ENCODE data around the gene SEC62. TPM values are rescaled to one million over a fixed set of nuclear protein-coding genes. Genes with fewer than 3 reads are reported as not detected.

SEC62 gene
- total RNA-seq, 2 experiments from 2014 or later: 64.5 to 176 TPM

DNA sequence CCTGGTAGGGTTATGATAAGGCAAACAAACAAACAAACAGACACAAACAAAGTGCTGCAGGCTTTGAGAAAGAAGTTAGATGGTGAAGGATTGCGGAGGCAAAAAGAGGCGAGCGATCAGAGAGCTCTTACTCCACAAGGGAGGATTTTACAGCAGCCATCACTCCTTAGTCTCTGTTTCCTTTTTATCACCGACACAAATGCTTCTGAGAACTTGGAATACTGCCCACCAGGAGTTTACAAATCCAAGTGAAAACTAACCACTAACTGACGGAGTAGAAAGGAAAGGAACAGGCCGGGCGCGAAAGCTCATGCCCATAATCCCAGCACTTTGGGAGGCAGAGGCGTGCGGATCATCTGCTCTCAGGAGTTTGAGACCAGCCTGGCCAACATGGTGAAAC is 35.6 kb downstream of the SEC62 start:
- Histone ChIP-seq H3K4me2 (ENCODE audit: low read length) (peak overlapping the region; percentile 73; the same call in 1 of the 2 replicates), H3K79me2 (ENCODE audit: insufficient read depth, low read depth, low read length) (no peaks in the 10 kb centered on the region), H3K4me1 (ENCODE audit: insufficient read depth, low read length, poor library complexity, severe bottlenecking) (peaks cover 50% of the 10 kb centered on the region), H3K9me3 (ENCODE audit: low read length) (no peaks in the 10 kb centered on the region; the same call in 1 of the 2 replicates), H2AFZ (ENCODE audit: low read length) (peak overlapping the region; percentile 98; the same call in 1 of the 2 replicates), H3K4me3 (ENCODE audit: low read depth, low read length, poor library complexity, severe bottlenecking) (no peak overlapping the region), H3K36me3 (ENCODE audit: insufficient read depth, low read length) (peaks cover 30% of the 10 kb centered on the region), H3K27ac (ENCODE audit: low read depth, low read length, poor library complexity, severe bottlenecking) (no peak overlapping the region), H3K9me2 (ENCODE audit: insufficient read depth, low read length) (no peaks in the 10 kb centered on the region), H4K20me1 (ENCODE audit: insufficient read depth, low read length) (no peaks in the 10 kb centered on the region)
- ChIA-PET CTCF (ENCODE audit: unreplicated experiment) (interaction anchor here (1.1 kb wide), 1 partner anchor 140 kb away, joined by 3 read pairs; no protein-coding TSS in a partner anchor), POLR2A (interaction anchor here (0.5 to 2.1 kb wide), 8 partner anchors 10 to 1915 kb away, joined by 3 to 8 read pairs (median 6); no protein-coding TSS in a partner anchor)
- no peak for DNase-seq (ENCODE audit: low spot score)
- no peak for TF ChIP-seq EZH2phosphoT487 (IDR thresholded peaks at IDR 0.05; ENCODE audit: borderline replicate concordance, low read depth, low read length)
- TF ChIP-seq, protein P1, sequence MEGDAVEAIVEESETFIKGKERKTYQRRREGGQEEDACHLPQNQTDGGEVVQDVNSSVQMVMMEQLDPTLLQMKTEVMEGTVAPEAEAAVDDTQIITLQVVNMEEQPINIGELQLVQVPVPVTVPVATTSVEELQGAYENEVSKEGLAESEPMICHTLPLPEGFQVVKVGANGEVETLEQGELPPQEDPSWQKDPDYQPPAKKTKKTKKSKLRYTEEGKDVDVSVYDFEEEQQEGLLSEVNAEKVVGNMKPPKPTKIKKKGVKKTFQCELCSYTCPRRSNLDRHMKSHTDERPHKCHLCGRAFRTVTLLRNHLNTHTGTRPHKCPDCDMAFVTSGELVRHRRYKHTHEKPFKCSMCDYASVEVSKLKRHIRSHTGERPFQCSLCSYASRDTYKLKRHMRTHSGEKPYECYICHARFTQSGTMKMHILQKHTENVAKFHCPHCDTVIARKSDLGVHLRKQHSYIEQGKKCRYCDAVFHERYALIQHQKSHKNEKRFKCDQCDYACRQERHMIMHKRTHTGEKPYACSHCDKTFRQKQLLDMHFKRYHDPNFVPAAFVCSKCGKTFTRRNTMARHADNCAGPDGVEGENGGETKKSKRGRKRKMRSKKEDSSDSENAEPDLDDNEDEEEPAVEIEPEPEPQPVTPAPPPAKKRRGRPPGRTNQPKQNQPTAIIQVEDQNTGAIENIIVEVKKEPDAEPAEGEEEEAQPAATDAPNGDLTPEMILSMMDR (conservative IDR thresholded peaks at IDR 0.05; ENCODE audit: low read length): no peak
- BruUV-seq (replicated peaks): no TSS peak
- intact Hi-C loops (cut with micrococcal nuclease; ENCODE audit: unreplicated experiment): no loop called here

DNA sequence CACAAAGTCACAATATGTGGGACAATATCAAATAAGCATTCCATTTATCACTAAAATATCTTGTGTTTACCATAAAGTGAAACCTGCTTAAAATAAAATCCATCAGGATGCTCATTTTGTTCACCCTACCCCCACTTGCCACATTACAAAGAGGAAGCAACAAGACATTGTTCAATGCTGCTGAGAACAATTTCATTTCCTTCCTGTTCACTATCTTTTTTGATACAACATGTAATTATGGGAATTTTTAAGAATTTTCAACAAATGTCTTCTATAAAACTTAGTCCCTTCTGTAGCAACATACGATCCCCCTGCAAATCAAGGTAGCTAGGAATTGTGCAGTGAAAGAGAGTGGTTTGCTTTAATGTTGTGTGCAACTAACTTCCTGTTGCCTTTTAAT is 36.3 kb downstream of the SEC62 start:
- peak; percentile 56 for DNase-seq (ENCODE audit: low spot score)
- H3K36me3 ChIP-seq (ENCODE audit: insufficient read depth, low read length): peaks cover 24% of the 10 kb centered on the region
- intact Hi-C loops (cut with micrococcal nuclease; ENCODE audit: unreplicated experiment): no loop called here
- H3K9me2 ChIP-seq (ENCODE audit: insufficient read depth, low read length): no peaks in the 10 kb centered on the region
- H3K27ac ChIP-seq (ENCODE audit: low read depth, low read length, poor library complexity, severe bottlenecking): peak overlapping the region; percentile 59
- no peaks in the 10 kb centered on the region; the same call in 1 of the 2 replicates for H3K9me3 ChIP-seq (ENCODE audit: low read length)
- TF ChIP-seq, protein P1 (conservative IDR thresholded peaks at IDR 0.05; ENCODE audit: low read length): no peak
- TF ChIP-seq EZH2phosphoT487 (IDR thresholded peaks at IDR 0.05; ENCODE audit: borderline replicate concordance, low read depth, low read length): no peak
- H2AFZ ChIP-seq (ENCODE audit: low read length): peak overlapping the region; percentile 98
- no peaks in the 10 kb centered on the region for H3K79me2 ChIP-seq (ENCODE audit: insufficient read depth, low read depth, low read length)
- BruUV-seq (replicated peaks): no TSS peak
- H3K4me3 ChIP-seq (ENCODE audit: low read depth, low read length, poor library complexity, severe bottlenecking): peak overlapping the region; percentile 8
- ChIA-PET POLR2A (interaction anchor here (0.9 to 2.1 kb wide), 11 partner anchors 9 to 236 kb away, joined by 3 to 8 read pairs (median 5); no protein-coding TSS in a partner anchor), CTCF (ENCODE audit: unreplicated experiment) (interaction anchor here (1.0 kb wide), 1 partner anchor 18 kb away, joined by 3 read pairs; no protein-coding TSS in a partner anchor)
- peaks cover 52% of the 10 kb centered on the region for H3K4me1 ChIP-seq (ENCODE audit: insufficient read depth, low read length, poor library complexity, severe bottlenecking)
- peak overlapping the region; percentile 73 for H3K4me2 ChIP-seq (ENCODE audit: low read length)
- no peaks in the 10 kb centered on the region for H4K20me1 ChIP-seq (ENCODE audit: insufficient read depth, low read length)

DNA sequence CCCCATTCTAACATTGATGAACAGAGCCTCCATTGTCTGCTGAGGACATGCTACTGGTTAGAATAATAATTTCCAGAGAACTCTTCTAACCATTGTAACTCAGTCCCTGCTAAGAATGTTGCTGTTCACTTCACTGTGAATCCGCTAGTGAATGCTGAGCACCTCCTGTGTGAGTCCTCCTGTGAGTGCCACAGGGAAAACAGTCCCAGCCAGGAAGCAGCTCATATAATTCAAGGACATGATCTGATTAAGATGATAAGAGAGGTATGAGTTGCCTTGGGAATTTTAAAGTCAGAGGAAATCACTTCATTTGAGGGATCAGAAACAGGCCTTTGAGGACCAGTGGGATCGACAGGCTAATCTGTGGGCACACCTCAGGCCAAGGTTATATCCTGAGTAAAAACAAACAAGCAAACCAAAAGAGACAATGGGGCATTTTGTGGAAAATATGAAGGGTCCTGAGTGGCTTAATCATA is 37.3 kb downstream of the SEC62 start:
- no peaks in the 10 kb centered on the region for H4K20me1 ChIP-seq (ENCODE audit: insufficient read depth, low read length)
- H3K4me3 ChIP-seq (ENCODE audit: low read depth, low read length, poor library complexity, severe bottlenecking): no peak overlapping the region
- TF ChIP-seq EZH2phosphoT487 (IDR thresholded peaks at IDR 0.05; ENCODE audit: borderline replicate concordance, low read depth, low read length): no peak
- TF ChIP-seq, protein P1 (conservative IDR thresholded peaks at IDR 0.05; ENCODE audit: low read length): no peak
- ChIA-PET POLR2A (interaction anchor here (1.2 to 2.1 kb wide), 7 partner anchors 8 to 27 kb away, joined by 3 to 8 read pairs (median 6); no protein-coding TSS in a partner anchor), CTCF (ENCODE audit: unreplicated experiment) (no interaction called here)
- peaks cover 42% of the 10 kb centered on the region for H3K4me1 ChIP-seq (ENCODE audit: insufficient read depth, low read length, poor library complexity, severe bottlenecking)
- no TSS peak for BruUV-seq (replicated peaks)
- H3K27ac ChIP-seq (ENCODE audit: low read depth, low read length, poor library complexity, severe bottlenecking): no peak overlapping the region
- peaks cover 15% of the 10 kb centered on the region for H3K36me3 ChIP-seq (ENCODE audit: insufficient read depth, low read length)
- no peaks in the 10 kb centered on the region; the same call in 1 of the 2 replicates for H3K9me3 ChIP-seq (ENCODE audit: low read length)
- no peak for DNase-seq (ENCODE audit: low spot score)
- peak overlapping the region; percentile 98 for H2AFZ ChIP-seq (ENCODE audit: low read length)
- no peaks in the 10 kb centered on the region for H3K9me2 ChIP-seq (ENCODE audit: insufficient read depth, low read length)
- intact Hi-C loops (cut with micrococcal nuclease; ENCODE audit: unreplicated experiment): no loop called here
- peak overlapping the region; percentile 73; the same call in 1 of the 2 replicates for H3K4me2 ChIP-seq (ENCODE audit: low read length)
- no peaks in the 10 kb centered on the region for H3K79me2 ChIP-seq (ENCODE audit: insufficient read depth, low read depth, low read length)

All from OCI-LY7 (cell line).